ENCODE measurements around the gene ASTN1.

DNA sequence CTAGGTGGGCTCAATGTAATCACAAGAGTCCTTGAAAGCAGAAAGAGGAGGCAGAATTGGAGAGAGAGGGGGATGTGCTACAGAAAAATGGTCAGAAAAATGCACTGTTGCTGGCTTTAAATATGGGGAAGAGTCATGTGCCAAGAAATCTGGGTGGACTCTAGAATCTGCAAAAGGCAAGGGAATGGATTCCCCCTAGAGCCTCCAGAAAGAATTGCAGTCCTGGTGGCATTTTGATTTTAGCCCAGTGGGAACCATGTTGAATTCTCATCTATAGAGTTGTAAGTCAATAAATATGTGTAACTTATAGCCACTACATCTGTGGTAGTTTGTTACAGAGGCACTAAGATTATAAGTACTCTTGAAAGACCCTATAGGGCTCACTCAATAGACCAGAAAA lies 210.3 kb downstream of the ASTN1 start:
- TF ChIP-seq, protein P1, sequence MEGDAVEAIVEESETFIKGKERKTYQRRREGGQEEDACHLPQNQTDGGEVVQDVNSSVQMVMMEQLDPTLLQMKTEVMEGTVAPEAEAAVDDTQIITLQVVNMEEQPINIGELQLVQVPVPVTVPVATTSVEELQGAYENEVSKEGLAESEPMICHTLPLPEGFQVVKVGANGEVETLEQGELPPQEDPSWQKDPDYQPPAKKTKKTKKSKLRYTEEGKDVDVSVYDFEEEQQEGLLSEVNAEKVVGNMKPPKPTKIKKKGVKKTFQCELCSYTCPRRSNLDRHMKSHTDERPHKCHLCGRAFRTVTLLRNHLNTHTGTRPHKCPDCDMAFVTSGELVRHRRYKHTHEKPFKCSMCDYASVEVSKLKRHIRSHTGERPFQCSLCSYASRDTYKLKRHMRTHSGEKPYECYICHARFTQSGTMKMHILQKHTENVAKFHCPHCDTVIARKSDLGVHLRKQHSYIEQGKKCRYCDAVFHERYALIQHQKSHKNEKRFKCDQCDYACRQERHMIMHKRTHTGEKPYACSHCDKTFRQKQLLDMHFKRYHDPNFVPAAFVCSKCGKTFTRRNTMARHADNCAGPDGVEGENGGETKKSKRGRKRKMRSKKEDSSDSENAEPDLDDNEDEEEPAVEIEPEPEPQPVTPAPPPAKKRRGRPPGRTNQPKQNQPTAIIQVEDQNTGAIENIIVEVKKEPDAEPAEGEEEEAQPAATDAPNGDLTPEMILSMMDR (IDR thresholded peaks at IDR 0.05), result no peak
- no peak for TF ChIP-seq POLR2A (IDR thresholded peaks at IDR 0.05)
